Measurements from ENCODE around the gene NGF. TPM values are rescaled to one million over a fixed set of nuclear protein-coding genes. Genes with fewer than 3 reads are reported as not detected.

The NGF gene
- total and polyA plus RNA-seq, 9 of the 15 experiments (the other 6 are each of a cell fraction or from before 2014, with no cell fraction given) = not detected

DNA sequence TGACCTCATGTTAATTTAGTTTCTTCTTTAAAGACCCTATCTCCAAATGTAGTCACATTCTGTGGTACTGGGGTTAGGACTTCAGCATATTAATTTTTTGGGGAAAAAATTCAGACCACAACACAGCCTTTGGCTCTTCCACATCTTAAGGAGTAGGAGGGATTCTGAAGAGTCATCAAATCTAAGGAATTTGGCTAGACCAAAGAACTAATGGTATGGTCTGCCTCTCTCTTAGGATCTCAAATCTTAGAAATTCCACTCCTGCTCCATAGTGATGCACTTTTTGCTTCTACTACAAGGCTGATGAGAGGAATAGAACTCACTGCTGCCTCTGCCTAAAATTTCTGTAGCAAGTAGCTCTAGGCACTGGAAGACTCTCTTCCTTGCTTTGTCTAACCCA lies 80.5 kb downstream of the NGF start:
- no TSS peak for BruUV-seq (replicated peaks)
- Histone ChIP-seq H3K79me2 (ENCODE audit: control insufficient read depth, insufficient read depth, low read length) (no peaks in the 10 kb centered on the region), H3K9me3 (replicated peaks; ENCODE audit: control insufficient read depth, insufficient read depth, low read depth, low read length) (no peaks in the 10 kb centered on the region; the same call in 1 of the 2 replicates), H3K4me1 (replicated peaks in 1 of 2; ENCODE audit: control insufficient read depth in 2 of 2, insufficient read depth in 2 of 2, low read length in 2 of 2) (no peaks in the 10 kb centered on the region), H3K36me3 (ENCODE audit: control insufficient read depth, insufficient read depth, low read length) (no peaks in the 10 kb centered on the region), H2AFZ (ENCODE audit: low read depth, low read length) (no peak overlapping the region), H3K9me1 (ENCODE audit: control insufficient read depth, insufficient read depth, low read length) (no peaks in the 10 kb centered on the region), H3K27ac (ENCODE audit: extremely low read depth, low read depth, low read length) (no peak overlapping the region), H4K20me1 (replicated peaks; ENCODE audit: control insufficient read depth, insufficient read depth, low read length) (no peaks in the 10 kb centered on the region), H3K27me3 (ENCODE audit: control insufficient read depth in 2 of 2, insufficient read depth in 2 of 2, low read length in 2 of 2) (no peaks in the 10 kb centered on the region), H3K9ac (ENCODE audit: insufficient read depth in 1 of 2, low read depth in 2 of 2, low read length in 2 of 2) (no peak overlapping the region), H3K4me2 (ENCODE audit: insufficient read depth, low read length) (no peak overlapping the region), H3K4me3 (no peak overlapping the region)
- FAIRE-seq (no peak), DNase-seq (ENCODE audit: extremely low read depth in 1 of 4, low spot score in 3 of 4) (no peak), ATAC-seq (no peak)
- in situ Hi-C loops (cut with MboI) = no loop called here
- TF ChIP-seq ETV1 (tag; conservative IDR thresholded peaks at IDR 0.05; ENCODE audit: low read depth) = no peak
- TF ChIP-seq, protein P1, sequence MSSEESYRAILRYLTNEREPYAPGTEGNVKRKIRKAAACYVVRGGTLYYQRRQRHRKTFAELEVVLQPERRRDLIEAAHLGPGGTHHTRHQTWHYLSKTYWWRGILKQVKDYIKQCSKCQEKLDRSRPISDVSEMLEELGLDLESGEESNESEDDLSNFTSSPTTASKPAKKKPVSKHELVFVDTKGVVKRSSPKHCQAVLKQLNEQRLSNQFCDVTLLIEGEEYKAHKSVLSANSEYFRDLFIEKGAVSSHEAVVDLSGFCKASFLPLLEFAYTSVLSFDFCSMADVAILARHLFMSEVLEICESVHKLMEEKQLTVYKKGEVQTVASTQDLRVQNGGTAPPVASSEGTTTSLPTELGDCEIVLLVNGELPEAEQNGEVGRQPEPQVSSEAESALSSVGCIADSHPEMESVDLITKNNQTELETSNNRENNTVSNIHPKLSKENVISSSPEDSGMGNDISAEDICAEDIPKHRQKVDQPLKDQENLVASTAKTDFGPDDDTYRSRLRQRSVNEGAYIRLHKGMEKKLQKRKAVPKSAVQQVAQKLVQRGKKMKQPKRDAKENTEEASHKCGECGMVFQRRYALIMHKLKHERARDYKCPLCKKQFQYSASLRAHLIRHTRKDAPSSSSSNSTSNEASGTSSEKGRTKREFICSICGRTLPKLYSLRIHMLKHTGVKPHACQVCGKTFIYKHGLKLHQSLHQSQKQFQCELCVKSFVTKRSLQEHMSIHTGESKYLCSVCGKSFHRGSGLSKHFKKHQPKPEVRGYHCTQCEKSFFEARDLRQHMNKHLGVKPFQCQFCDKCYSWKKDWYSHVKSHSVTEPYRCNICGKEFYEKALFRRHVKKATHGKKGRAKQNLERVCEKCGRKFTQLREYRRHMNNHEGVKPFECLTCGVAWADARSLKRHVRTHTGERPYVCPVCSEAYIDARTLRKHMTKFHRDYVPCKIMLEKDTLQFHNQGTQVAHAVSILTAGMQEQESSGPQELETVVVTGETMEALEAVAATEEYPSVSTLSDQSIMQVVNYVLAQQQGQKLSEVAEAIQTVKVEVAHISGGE (CRISPR knock-in tag; IDR thresholded peaks at IDR 0.05) = no peak
- no peak for TF ChIP-seq FOXJ2 (tag; IDR thresholded peaks at IDR 0.05)
- TF ChIP-seq FOSL1 (tag; conservative IDR thresholded peaks at IDR 0.05) = no peak
- TF ChIP-seq JUND (IDR thresholded peaks at IDR 0.05; ENCODE audit: borderline replicate concordance, low read depth, low read length) = no peak
- TF ChIP-seq JUND (tag; IDR thresholded peaks at IDR 0.05; ENCODE audit: borderline replicate concordance, low read depth, low read length) = no peak
- intact Hi-C loops (cut with micrococcal nuclease) = no loop called here
- POLR2A ChIA-PET = no interaction called here
- CTCF ChIA-PET (ENCODE audit: low intra/inter-chr PET ratio) = no interaction called here
